B cell (primary cell): ENCODE results near the gene SLC34A2. TPM values are rescaled to one million over a fixed set of nuclear protein-coding genes. Genes with fewer than 3 reads are reported as not detected.

Source experiments
- ATAC-seq: fragments of 200-7000 bp; cut with Tn5 transposase; one replicate; pipeline ENCODE4 v1.10.0; 2021; ENCODE audit warnings: low read depth, mild to moderate bottlenecking, moderate number of reproducible peaks, moderate library complexity
- CTCF ChIA-PET: fragments of 350-600 bp; sonication (Branson Sonifier 250); formaldehyde crosslinking; loops from one replicate; lab custom pipeline; 2021; ENCODE audit warnings: antibody characterized with exemption, inconsistent platforms; lab: Charles Lee
- POLR2A ChIA-PET: fragments of 350-600 bp; sonication (Branson Sonifier 250); formaldehyde crosslinking; loops from one replicate; lab custom pipeline; 2021; ENCODE audit warnings: antibody characterized with exemption; lab: Charles Lee
- DNase-seq: peaks from one replicate; pipeline ENCODE4 v3.0.0; 2013
- H2AFZ ChIP-seq: 2 replicates; pipeline ENCODE4 v1.6.1; 2012; ENCODE audit warnings: mild to moderate bottlenecking, low read depth, low read length; ENCODE audit not compliant: insufficient read depth, poor library complexity, severe bottlenecking
- H3K27ac ChIP-seq, 2 donors: 1 replicate in 1 of 2; 2 replicates in 1 of 2; pipeline ENCODE4 v1.5.1; 2012 to 2013; ENCODE audit warnings: low read length in 2 of 2, mild to moderate bottlenecking in 2 of 2, moderate library complexity in 1 of 2
- H3K27me3 ChIP-seq, 4 experiments: fragments of 200-600 bp in 1 of 4; sonication (generic) in 1 of 4; replicated peaks in 1 of 4; 1 replicate in 2 of 4; 2 replicates in 2 of 4; pipeline versions ENCODE4 v1.6.1 to v1.7.0; 2013 to 2016; ENCODE audit warnings: low read length in 3 of 4, mild to moderate bottlenecking in 2 of 4, mixed read lengths in 1 of 4, moderate library complexity in 1 of 4; ENCODE audit not compliant: insufficient read depth in 4 of 4, control insufficient read depth in 3 of 4; ENCODE audit errors: control extremely low read depth in 1 of 4
- H3K36me3 ChIP-seq, 2 experiments: replicated peaks in 1 of 2; 1 replicate in 1 of 2; 2 replicates in 1 of 2; pipeline versions ENCODE4 v1.6.1 to v1.7.1; 2013; ENCODE audit warnings: low read length in 1 of 2; ENCODE audit not compliant: insufficient read depth in 2 of 2, control insufficient read depth in 1 of 2; ENCODE audit errors: control extremely low read depth in 1 of 2, extremely low read depth in 1 of 2
- H3K4me1 ChIP-seq, 2 donors: fragments of 200-600 bp in 1 of 2; sonication (generic) in 1 of 2; 1 replicate in 1 of 2; 2 replicates in 1 of 2; pipeline versions ENCODE4 v1.5.1 to v1.6.1; 2013 to 2017; ENCODE audit warnings: low read length in 2 of 2; ENCODE audit not compliant: control insufficient read depth in 2 of 2, insufficient read depth in 2 of 2
- H3K4me2 ChIP-seq: replicated peaks from 2 replicates; pipeline ENCODE3; 2012; ENCODE audit warnings: mild to moderate bottlenecking, low read depth, low read length; ENCODE audit not compliant: poor library complexity, severe bottlenecking
- H3K4me3 ChIP-seq, 5 experiments: fragments of 200-600 bp in 1 of 5; sonication (generic) in 1 of 5; 1 replicate in 3 of 5; 2 replicates in 2 of 5; pipeline versions ENCODE4 v1.5.1 to v1.7.0; 2011 to 2016; ENCODE audit warnings: low read length in 4 of 5, mild to moderate bottlenecking in 4 of 5, low read depth in 2 of 5, control low read depth in 1 of 5, moderate library complexity in 1 of 5; ENCODE audit not compliant: insufficient read depth in 1 of 5; ENCODE audit errors: control extremely low read depth in 1 of 5, extremely low read depth in 1 of 5
- H3K79me2 ChIP-seq: fragments of 200-600 bp; sonication (generic); one replicate; pipeline ENCODE4 v1.6.0; 2016; ENCODE audit warnings: low read length; ENCODE audit not compliant: control insufficient read depth, insufficient read depth
- H3K9ac ChIP-seq: fragments of 200-600 bp; sonication (generic); 2 replicates; pipeline ENCODE4 v1.6.1; 2017; ENCODE audit warnings: mild to moderate bottlenecking, low read length, moderate library complexity
- H3K9me3 ChIP-seq, 3 donors: one replicate each; pipeline versions ENCODE4 v1.6.1 to v1.7.1; 2013; ENCODE audit warnings: low read length in 2 of 3; ENCODE audit not compliant: control insufficient read depth in 2 of 3, insufficient read depth in 1 of 3; ENCODE audit errors: control extremely low read depth in 1 of 3
- H4K20me1 ChIP-seq: 2 replicates; pipeline ENCODE4 v1.6.0; 2012; ENCODE audit warnings: mild to moderate bottlenecking, low read length; ENCODE audit not compliant: insufficient read depth, control insufficient read depth, poor library complexity, severe bottlenecking
- H3K27ac Mint-ChIP-seq: one replicate; pipeline ENCODE4 v1.8.0; 2021; ENCODE audit warnings: mixed read lengths
- H3K27me3 Mint-ChIP-seq: one replicate; pipeline ENCODE4 v1.8.0; 2021; ENCODE audit warnings: mixed read lengths
- H3K4me1 Mint-ChIP-seq: one replicate; pipeline ENCODE4 v1.8.0; 2021; ENCODE audit warnings: mixed read lengths
- H3K4me3 Mint-ChIP-seq: one replicate; pipeline ENCODE4 v1.8.0; 2021; ENCODE audit warnings: mixed read lengths
- H3K9me3 Mint-ChIP-seq: one replicate; pipeline ENCODE4 v1.8.0; 2022; ENCODE audit warnings: mixed read lengths; ENCODE audit not compliant: insufficient read depth
- EZH2 ChIP-seq: IDR thresholded peaks from 2 replicates; pipeline ENCODE4 v1.6.1; 2012; ENCODE audit warnings: borderline replicate concordance, low read depth, mild to moderate bottlenecking, moderate library complexity, low read length; ENCODE audit not compliant: insufficient read depth, poor library complexity, severe bottlenecking
- WGBS: methylation state at CpG from one replicate; pipeline ENCODE4 v1.1.5; 2013; ENCODE audit warnings: missing lambda C conversion rate; ENCODE audit not compliant: insufficient coverage; 5-methylcytosine and 5-hydroxymethylcytosine counted together
- intact Hi-C: fragments of 100-400 bp; cut with micrococcal nuclease; formaldehyde crosslinking; loops from one replicate; pipeline ENCODE4 v1.10.0; 2022
- polyA plus RNA-seq: library from polyadenylated mRNA; depleted of rRNA; stranded (reverse); fragments of >200 nt; gene quantifications from 2 replicates; pipeline ENCODE4 v1.2.3, GENCODE V29; 2012
- total RNA-seq, 2 donors: library from RNA; stranded (reverse); fragments of 120-200 nt in 1 of 2; gene quantifications; 1 replicate in 1 of 2; 2 replicates in 1 of 2; pipeline versions ENCODE4 v1.2.3 to v1.2.4, GENCODE V29; 2013 to 2022
- TF ChIP-seq, protein P1 (sequence below): fragments of 200-600 bp; IDR thresholded peaks from one replicate; pipeline ENCODE4 v1.8.0; 2022; ENCODE audit warnings: antibody characterized with exemption, mild to moderate bottlenecking

Gene SLC34A2
- total and polyA plus RNA-seq, 2 donors (not counting 1 experiment from before 2014, with no cell fraction given), result not detected

DNA sequence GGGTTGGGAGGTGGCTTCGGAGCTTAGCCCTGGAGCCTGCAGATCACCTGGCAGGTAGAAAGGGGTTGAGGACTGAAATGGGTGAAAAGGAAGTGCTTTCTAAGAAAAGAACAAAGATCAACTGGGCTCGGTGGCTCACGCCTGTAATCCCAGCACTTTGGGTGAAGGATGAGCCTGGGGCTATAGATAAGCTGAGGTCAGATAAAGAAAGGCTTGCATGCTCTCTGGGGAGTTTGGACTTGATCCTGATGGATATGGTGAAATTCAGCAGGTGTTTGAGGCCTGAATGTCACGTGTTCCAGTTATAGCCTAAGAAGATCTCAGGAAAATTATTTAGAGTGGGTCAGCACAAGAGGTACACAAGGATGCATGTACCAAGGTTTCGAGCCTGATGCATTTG, 40.8 kb downstream of the SLC34A2 start:
- ChIA-PET POLR2A (no interaction called here), CTCF (no interaction called here)
- 83% methylated on average over 5 of the region's 5 CpGs for WGBS

DNA sequence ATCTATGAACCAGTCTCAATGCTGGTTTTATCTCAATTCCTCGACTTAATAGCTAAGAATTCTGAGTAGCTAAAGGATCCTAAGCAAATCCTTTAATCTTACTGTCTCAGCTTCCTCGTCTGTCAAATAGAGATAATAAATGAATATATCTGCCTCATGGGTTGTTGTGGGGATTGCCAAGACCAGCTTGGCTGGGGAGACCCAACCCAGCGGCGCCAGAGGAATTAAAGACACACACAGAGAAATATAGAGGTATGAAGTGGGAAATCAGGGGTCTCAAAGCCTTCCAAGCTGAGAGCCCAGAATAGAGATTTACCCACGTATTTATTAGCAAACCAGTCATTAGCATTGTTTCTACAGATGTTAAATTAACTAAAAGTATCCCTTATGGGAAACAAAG, 41.9 kb downstream of the SLC34A2 start:
- Histone ChIP-seq H3K4me1 (no peaks in the 10 kb centered on the region), H3K27me3 (no peaks in the 10 kb centered on the region), H2AFZ (no peak overlapping the region), H3K4me2 (no peak overlapping the region), H3K79me2 (no peaks in the 10 kb centered on the region), H4K20me1 (no peaks in the 10 kb centered on the region), H3K4me3 (no peak overlapping the region), H3K27ac (no peak overlapping the region), H3K36me3 (no peaks in the 10 kb centered on the region), H3K9me3 (peaks cover 0 to 4% (median 0%) of the 10 kb centered on the region in 3 donors), H3K9ac (no peak overlapping the region)
- POLR2A ChIA-PET, result no interaction called here
- DNase-seq (no peak), ATAC-seq (no peak)
- Mint-ChIP-seq H3K27ac (no peak overlapping the region), H3K9me3 (peaks cover 2% of the 10 kb centered on the region), H3K4me1 (no peaks in the 10 kb centered on the region), H3K27me3 (no peaks in the 10 kb centered on the region), H3K4me3 (no peak overlapping the region)
- CTCF ChIA-PET, result no interaction called here
- 100% methylated on average over 2 of the region's 5 CpGs for WGBS
- intact Hi-C loops, result no loop called here
- TF ChIP-seq, protein P1, sequence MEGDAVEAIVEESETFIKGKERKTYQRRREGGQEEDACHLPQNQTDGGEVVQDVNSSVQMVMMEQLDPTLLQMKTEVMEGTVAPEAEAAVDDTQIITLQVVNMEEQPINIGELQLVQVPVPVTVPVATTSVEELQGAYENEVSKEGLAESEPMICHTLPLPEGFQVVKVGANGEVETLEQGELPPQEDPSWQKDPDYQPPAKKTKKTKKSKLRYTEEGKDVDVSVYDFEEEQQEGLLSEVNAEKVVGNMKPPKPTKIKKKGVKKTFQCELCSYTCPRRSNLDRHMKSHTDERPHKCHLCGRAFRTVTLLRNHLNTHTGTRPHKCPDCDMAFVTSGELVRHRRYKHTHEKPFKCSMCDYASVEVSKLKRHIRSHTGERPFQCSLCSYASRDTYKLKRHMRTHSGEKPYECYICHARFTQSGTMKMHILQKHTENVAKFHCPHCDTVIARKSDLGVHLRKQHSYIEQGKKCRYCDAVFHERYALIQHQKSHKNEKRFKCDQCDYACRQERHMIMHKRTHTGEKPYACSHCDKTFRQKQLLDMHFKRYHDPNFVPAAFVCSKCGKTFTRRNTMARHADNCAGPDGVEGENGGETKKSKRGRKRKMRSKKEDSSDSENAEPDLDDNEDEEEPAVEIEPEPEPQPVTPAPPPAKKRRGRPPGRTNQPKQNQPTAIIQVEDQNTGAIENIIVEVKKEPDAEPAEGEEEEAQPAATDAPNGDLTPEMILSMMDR, result no peak
- TF ChIP-seq EZH2, result no peak

More for the DNA sequence above, 40.8 kb downstream of the SLC34A2 start:
- Histone ChIP-seq H3K4me3 (no peak overlapping the region), H3K27ac (no peak overlapping the region), H3K9me3 (peaks cover 0 to 9% (median 2%) of the 10 kb centered on the region in 3 donors), H3K9ac (no peak overlapping the region), H3K79me2 (no peaks in the 10 kb centered on the region), H3K4me2 (no peak overlapping the region), H3K36me3 (no peaks in the 10 kb centered on the region), H3K27me3 (no peaks in the 10 kb centered on the region), H4K20me1 (no peaks in the 10 kb centered on the region), H3K4me1 (no peaks in the 10 kb centered on the region), H2AFZ (no peak overlapping the region)
- no peak for DNase-seq
- no peaks in the 10 kb centered on the region for H3K27me3 Mint-ChIP-seq
- intact Hi-C loops, result no loop called here
- H3K9me3 Mint-ChIP-seq, result peaks cover 3% of the 10 kb centered on the region
- TF ChIP-seq EZH2, result no peak
- TF ChIP-seq, protein P1, result no peak
- H3K27ac Mint-ChIP-seq, result no peak overlapping the region
- ATAC-seq, result no peak
- H3K4me1 Mint-ChIP-seq, result no peaks in the 10 kb centered on the region
- no peak overlapping the region for H3K4me3 Mint-ChIP-seq
